Astrocyte of the spinal cord (primary cell): ENCODE data around the gene HSPH1.

ENCODE experiments used
- DNase-seq: peaks from one replicate; pipeline ENCODE4 v3.0.0; 2011; ENCODE audit warnings: low read depth, low spot score
- H3K4me3 ChIP-seq: 2 replicates; pipeline ENCODE4 v1.5.1; 2011; ENCODE audit warnings: low read depth, mild to moderate bottlenecking, low read length, moderate library complexity
- CTCF ChIP-seq: IDR thresholded peaks from 2 replicates; pipeline ENCODE4 v1.5.1; 2012; ENCODE audit warnings: low read depth, mild to moderate bottlenecking, low read length, inconsistent platforms
- in situ Hi-C: cut with HindIII; loops from 2 replicates; pipeline ENCODE4 v1.10.0; 2017; ENCODE audit warnings: low sequenced_read_pairs

Gene HSPH1

GRCh38 chr13:31168736-31169135 is 7.0 kb upstream of the HSPH1 start:
- H3K4me3 ChIP-seq = no peak overlapping the region
- TF ChIP-seq CTCF = no peak
- DNase-seq = no peak
- in situ Hi-C loops = no loop called here

GRCh38 chr13:31168166-31168565 is 6.5 kb upstream of the HSPH1 start:
- H3K4me3 ChIP-seq = no peak overlapping the region
- no peak for TF ChIP-seq CTCF
- DNase-seq = no peak
- in situ Hi-C loops = no loop called here

- TF ChIP-seq CTCF = no peak
- in situ Hi-C loops = no loop called here
- no peak overlapping the region for H3K4me3 ChIP-seq
- no peak for DNase-seq
These were observed 5.8 kb upstream of the HSPH1 start for GRCh38 chr13:31167490-31167889.

DNA sequence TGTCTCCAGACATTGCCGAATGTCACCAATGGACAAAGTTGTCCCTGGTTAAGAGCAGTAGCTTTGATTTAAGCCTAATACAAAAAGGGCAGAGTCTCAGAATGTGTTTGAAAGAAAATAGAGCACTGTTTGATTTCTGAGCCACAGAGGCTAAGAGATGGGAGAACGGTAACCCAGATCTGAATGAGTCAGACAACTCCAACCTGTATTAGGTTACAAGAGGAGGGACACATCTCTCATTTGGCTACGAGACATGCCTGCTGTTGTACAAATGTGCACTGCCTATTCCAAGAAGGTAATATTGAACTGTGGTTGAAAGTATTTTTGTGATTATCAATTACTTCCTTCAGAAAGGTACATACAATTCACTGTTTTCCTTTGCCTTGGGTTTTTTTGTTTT is 4.9 kb upstream of the HSPH1 start:
- no peak for TF ChIP-seq CTCF
- in situ Hi-C loops = no loop called here
- H3K4me3 ChIP-seq = no peak overlapping the region
- no peak for DNase-seq

GRCh38 chr13:31162151-31163008 is 676 bp upstream of the HSPH1 start:
- TF ChIP-seq CTCF = no peak
- in situ Hi-C loops = no loop called here
- peak; percentile 99 for DNase-seq
- peak overlapping the region; percentile 90 for H3K4me3 ChIP-seq

GRCh38 chr13:31160857-31161556 is 697 bp downstream of the HSPH1 start:
- H3K4me3 ChIP-seq = peak overlapping the region; percentile 90
- in situ Hi-C loops = no loop called here
- peak; percentile 78 for DNase-seq
- TF ChIP-seq CTCF = no peak
